GM13976 (cell line): ENCODE results near the gene BAMBI.

Source experiments
- DNase-seq: peaks from one replicate; pipeline ENCODE4 v3.0.0; 2012; ENCODE audit warnings: low spot score
- in situ Hi-C: fragments of 300-500 bp; cut with MboI; formaldehyde crosslinking; loops from one replicate; pipeline ENCODE4 v1.12.0; 2022; ENCODE audit warnings: low sequenced_read_pairs, mixed read lengths, inconsistent platforms; ENCODE audit not compliant: unreplicated experiment
- TF ChIP-seq, protein P1 (sequence below): IDR thresholded peaks from 2 replicates; pipeline ENCODE4 v1.5.1; 2012; ENCODE audit warnings: borderline replicate concordance, mild to moderate bottlenecking; ENCODE audit not compliant: insufficient read depth; ENCODE audit errors: extremely low read depth, missing control alignments, control extremely low read depth

BAMBI gene

GRCh38 chr10:28686835-28687682 is 9.7 kb downstream of the BAMBI start:
- in situ Hi-C loops: loop anchor here (10.0 kb wide), 1 partner anchor 298 kb away; no protein-coding TSS in a partner anchor
- DNase-seq: no peak

DNA sequence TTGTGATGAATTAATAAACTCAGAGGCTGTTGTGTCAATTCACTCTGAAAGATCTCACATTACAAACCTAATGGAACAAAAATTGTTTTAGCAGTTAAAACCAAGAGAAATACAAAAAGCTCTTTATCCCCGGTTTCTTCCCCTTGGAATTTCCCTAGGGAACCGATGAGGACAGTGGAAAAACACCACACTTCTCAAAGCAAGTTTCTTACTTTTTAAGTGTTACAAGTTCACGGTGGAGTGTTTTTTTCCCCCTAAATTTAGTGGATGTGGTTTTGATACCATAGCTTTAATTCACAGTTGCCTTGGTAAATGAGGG is 10.3 kb downstream of the BAMBI start:
- TF ChIP-seq, protein P1, sequence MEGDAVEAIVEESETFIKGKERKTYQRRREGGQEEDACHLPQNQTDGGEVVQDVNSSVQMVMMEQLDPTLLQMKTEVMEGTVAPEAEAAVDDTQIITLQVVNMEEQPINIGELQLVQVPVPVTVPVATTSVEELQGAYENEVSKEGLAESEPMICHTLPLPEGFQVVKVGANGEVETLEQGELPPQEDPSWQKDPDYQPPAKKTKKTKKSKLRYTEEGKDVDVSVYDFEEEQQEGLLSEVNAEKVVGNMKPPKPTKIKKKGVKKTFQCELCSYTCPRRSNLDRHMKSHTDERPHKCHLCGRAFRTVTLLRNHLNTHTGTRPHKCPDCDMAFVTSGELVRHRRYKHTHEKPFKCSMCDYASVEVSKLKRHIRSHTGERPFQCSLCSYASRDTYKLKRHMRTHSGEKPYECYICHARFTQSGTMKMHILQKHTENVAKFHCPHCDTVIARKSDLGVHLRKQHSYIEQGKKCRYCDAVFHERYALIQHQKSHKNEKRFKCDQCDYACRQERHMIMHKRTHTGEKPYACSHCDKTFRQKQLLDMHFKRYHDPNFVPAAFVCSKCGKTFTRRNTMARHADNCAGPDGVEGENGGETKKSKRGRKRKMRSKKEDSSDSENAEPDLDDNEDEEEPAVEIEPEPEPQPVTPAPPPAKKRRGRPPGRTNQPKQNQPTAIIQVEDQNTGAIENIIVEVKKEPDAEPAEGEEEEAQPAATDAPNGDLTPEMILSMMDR: no peak
- in situ Hi-C loops: loop anchor here (10.0 kb wide), 1 partner anchor 297 kb away; no protein-coding TSS in a partner anchor
- DNase-seq: no peak

More at GRCh38 chr10:28686835-28687682, 9.7 kb downstream of the BAMBI start:
- TF ChIP-seq, protein P1: no peak

DNA sequence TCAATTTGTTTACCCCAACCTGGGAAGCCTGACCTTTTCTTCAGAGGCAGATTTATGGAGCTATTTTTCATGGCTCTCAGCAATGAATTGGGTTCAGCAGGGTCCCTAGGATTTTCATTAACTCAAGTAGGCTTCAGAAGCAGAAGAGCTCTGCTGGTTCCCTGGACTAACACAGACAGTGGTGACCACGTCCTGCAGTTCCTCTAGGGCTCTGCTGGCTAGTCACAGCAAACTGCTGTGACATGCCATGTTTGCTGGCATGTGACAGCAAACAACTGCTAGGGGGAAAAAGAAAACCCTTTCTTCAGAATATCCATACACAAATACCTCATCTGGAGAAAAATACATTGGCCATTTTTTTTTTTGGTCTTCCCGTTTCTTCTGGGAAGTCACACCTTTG is 13.2 kb downstream of the BAMBI start:
- TF ChIP-seq, protein P1: no peak
- in situ Hi-C loops: no loop called here
- no peak for DNase-seq

- no peak for DNase-seq
- in situ Hi-C loops: no loop called here
- TF ChIP-seq, protein P1: no peak
These were observed 13.9 kb downstream of the BAMBI start for GRCh38 chr10:28691187-28691694.

DNA sequence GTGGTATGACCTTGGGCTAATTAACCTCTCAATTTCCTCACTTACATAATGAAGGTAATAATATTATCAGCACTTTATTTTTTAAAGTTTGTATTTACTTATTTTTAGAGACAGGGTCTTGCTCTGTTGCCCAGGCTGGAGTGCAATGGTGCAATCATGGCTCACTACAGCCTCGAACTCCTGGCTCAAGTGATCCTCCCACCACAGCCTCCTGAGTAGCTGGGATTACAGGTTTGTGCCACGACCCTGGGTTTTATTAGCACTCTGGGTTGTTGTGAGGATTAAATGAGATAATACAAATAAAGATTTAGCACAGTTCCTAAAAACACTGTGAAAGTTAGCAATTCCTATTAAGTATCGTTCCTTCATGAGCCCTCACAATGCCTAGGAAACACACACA is 14.7 kb downstream of the BAMBI start:
- in situ Hi-C loops: no loop called here
- no peak for DNase-seq
- TF ChIP-seq, protein P1: no peak

- TF ChIP-seq, protein P1: no peak
- in situ Hi-C loops: no loop called here
- no peak for DNase-seq
These were observed 17.2 kb downstream of the BAMBI start for GRCh38 chr10:28694530-28694929.

- in situ Hi-C loops: no loop called here
- TF ChIP-seq, protein P1: no peak
- no peak for DNase-seq
These were observed 20.8 kb downstream of the BAMBI start for GRCh38 chr10:28698075-28698474.
